Activated naive CD4-positive, alpha-beta T cell treated with anti-CD3 and anti-CD28 coated beads, Interleukin-2, amount 10 ng/mL, durations not matched to agents 7 days and 5 days (primary cell): ENCODE results near the gene MAGEC3.
"Not testable (repeated sequence)": the region's sequence is repeated elsewhere in the genome, so short reads cannot be mapped to it uniquely, and the experiment has no call there.

Source experiments
- CTCF ChIA-PET: fragments of 350-600 bp; sonication (Branson Sonifier 250); formaldehyde crosslinking; loops from one replicate; lab custom pipeline; 2021; ENCODE audit warnings: antibody characterized with exemption; lab: Charles Lee
- DNase-seq: peaks from one replicate; pipeline ENCODE4 v3.0.0-alpha.2; 2020
- H3K27ac Mint-ChIP-seq: one replicate; pipeline ENCODE4 v1.8.0; 2021; ENCODE audit warnings: mild to moderate bottlenecking, moderate library complexity, mixed read lengths
- H3K27me3 Mint-ChIP-seq: one replicate; pipeline ENCODE4 v1.8.0; 2021; ENCODE audit warnings: mild to moderate bottlenecking, mixed read lengths
- H3K36me3 Mint-ChIP-seq: one replicate; pipeline ENCODE4 v1.8.0; 2021; ENCODE audit warnings: mixed read lengths
- H3K4me1 Mint-ChIP-seq: one replicate; pipeline ENCODE4 v1.8.0; 2021; ENCODE audit warnings: mixed read lengths
- H3K4me3 Mint-ChIP-seq: one replicate; pipeline ENCODE4 v1.8.0; 2021; ENCODE audit warnings: mild to moderate bottlenecking, moderate library complexity, mixed read lengths
- H3K9me3 Mint-ChIP-seq: one replicate; pipeline ENCODE4 v1.8.0; 2021; ENCODE audit warnings: mixed read lengths

Gene MAGEC3, protein sequence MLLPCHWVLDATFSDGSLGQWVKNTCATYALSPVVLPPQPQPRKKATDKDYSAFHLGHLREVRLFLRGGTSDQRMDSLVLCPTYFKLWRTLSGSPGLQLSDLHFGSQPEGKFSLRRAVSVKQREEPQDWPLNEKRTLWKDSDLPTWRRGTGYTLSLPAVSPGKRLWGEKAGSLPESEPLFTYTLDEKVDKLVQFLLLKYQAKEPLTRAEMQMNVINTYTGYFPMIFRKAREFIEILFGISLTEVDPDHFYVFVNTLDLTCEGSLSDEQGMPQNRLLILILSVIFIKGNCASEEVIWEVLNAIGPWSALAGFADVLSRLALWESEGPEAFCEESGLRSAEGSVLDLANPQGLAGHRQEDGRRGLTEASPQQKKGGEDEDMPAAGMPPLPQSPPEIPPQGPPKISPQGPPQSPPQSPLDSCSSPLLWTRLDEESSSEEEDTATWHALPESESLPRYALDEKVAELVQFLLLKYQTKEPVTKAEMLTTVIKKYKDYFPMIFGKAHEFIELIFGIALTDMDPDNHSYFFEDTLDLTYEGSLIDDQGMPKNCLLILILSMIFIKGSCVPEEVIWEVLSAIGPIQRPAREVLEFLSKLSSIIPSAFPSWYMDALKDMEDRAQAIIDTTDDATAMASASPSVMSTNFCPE

DNA sequence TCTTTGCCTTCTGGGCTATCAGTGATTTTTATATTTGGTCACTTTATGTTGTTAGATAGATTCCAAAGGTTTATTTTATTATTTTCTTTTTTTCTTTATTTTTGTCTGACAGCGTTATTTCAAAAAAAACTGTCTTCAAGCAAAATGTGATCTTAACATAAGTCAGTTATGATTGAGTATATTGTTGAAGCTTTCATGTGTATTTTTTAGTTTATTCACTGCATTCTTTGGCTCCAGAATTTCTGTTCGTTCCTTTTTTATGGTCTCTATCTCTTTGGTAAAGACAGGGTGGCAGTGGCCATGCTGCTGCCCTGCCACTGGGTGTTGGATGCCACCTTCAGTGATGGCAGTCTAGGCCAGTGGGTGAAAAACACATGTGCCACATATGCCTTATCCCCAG is at the start of gene MAGEC3:
MAGEC3 (plus strand) TSS at position 301 of the 400 bp plus-strand sequence; CDS start at position 301, 0 bp downstream.
- Mint-ChIP-seq H3K27ac (no peak within 1 kb of the TSS), H3K36me3 (no peaks in the 10 kb centered on the region), H3K27me3 (no peaks in the 10 kb centered on the region), H3K4me1 (no peaks in the 10 kb centered on the region), H3K9me3 (peaks cover 2% of the 10 kb centered on the region), H3K4me3 (no peak within 1 kb of the TSS)
- DNase-seq = no peak
- CTCF ChIA-PET = no interaction called here

DNA sequence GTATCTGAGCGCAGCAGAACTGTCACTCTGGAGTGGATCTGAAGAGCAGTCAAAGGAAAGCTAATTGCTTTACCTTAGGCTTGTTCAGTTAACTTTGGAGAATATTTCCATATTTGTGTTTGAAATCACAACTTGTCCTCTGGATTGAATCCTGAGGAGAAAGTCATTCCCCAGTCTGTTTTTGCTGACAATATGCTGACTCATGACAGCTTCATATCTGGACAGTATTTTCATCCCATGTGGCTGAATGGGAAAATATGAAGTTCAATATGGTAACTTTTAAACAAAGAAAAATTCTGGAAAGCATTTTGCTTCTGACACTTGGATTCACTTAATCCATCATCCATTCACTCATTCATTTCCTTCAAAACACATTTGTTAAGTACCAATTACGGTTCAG is 46.3 kb upstream of the MAGEC3 start:
- H3K4me1 Mint-ChIP-seq = no peaks in the 10 kb centered on the region
- H3K4me3 Mint-ChIP-seq = no peak overlapping the region
- H3K27me3 Mint-ChIP-seq = no peaks in the 10 kb centered on the region
- DNase-seq = no peak
- no peaks in the 10 kb centered on the region for H3K36me3 Mint-ChIP-seq
- H3K27ac Mint-ChIP-seq = no peak overlapping the region
- no peaks in the 10 kb centered on the region for H3K9me3 Mint-ChIP-seq
- CTCF ChIA-PET = no interaction called here

DNA sequence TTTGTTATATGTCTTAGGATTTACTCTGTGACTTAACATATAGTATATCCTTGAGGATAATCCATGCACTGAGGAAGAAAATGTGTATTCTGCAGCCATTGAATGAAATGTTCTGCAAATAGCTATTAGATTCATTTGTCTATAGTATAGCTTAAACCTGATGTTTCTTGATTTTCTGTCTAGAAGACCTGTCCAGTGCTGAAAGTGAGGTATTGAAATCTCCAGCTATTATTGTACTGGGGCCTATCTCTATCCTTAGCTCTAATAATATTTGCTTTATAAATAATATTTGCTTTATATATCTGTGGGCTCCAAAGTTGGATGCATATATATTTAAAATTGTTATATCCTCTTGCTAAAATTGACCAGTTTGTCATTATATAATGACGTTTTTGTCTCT is 26.7 kb upstream of the MAGEC3 start:
- H3K36me3 Mint-ChIP-seq = no peaks in the 10 kb centered on the region
- CTCF ChIA-PET = no interaction called here
- no peak overlapping the region for H3K4me3 Mint-ChIP-seq
- no peaks in the 10 kb centered on the region for H3K27me3 Mint-ChIP-seq
- H3K9me3 Mint-ChIP-seq = peaks cover 1% of the 10 kb centered on the region
- H3K4me1 Mint-ChIP-seq = no peaks in the 10 kb centered on the region
- no peak for DNase-seq
- H3K27ac Mint-ChIP-seq = no peak overlapping the region

DNA sequence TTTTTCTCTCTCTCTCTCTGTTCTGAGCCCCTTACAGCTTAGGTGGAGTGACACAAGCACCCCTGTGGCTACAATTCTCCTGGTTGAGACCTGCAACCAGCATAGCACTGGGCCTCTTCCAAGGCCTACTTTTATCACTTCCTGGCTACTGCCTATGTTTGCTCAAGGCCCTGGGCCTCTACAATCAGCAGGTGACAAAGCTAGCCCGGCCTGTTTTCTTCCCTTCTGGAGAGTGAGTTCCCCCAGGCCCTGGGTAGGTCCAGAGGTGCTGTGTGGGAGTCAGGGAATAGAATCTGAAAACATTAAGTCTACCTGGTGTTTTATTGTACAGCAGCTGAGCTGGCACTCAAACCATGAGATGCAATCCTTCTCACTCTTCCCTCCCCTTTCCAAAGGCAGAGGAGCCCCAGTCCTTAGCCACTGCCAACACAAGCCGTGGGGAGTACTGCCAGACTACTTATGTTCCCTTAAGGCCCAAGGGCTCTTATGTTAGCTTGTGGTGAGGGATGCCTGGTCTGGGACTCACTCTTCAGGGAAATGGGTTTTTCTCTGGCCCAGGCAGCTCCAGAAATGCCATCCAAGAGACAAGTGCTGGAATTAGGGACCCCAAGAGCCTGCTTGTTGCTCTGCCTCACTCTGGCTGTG is 23.8 kb upstream of the MAGEC3 start:
- no peak overlapping the region for H3K27ac Mint-ChIP-seq

DNA sequence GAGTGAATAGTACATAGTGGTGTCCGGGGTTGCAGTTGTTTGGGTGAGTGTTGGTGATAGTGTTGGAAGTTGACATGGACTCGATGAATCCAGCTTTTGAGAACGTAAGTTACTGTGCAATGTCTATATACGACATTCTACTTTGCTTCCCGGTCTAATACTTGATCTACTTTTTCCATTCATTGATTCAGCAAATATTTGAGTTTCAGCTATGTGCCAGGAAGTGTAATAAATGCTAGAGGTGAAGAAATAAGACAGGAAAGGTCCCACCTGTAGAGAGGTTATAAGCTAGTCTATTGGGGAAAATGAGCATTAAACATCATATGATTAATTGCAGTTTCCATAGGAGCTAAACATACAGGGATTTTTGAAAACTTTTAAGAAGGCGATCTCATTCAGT is 22.2 kb upstream of the MAGEC3 start:
- Mint-ChIP-seq H3K9me3 (peaks cover 1% of the 10 kb centered on the region), H3K27me3 (no peaks in the 10 kb centered on the region), H3K4me3 (no peak overlapping the region), H3K36me3 (no peaks in the 10 kb centered on the region), H3K4me1 (no peaks in the 10 kb centered on the region), H3K27ac (no peak overlapping the region)
- no peak for DNase-seq
- CTCF ChIA-PET = no interaction called here

More for the DNA sequence above, 23.8 kb upstream of the MAGEC3 start:
- H3K36me3 Mint-ChIP-seq = no peaks in the 10 kb centered on the region
- no peaks in the 10 kb centered on the region for H3K4me1 Mint-ChIP-seq
- CTCF ChIA-PET = no interaction called here
- DNase-seq = no peak
- H3K4me3 Mint-ChIP-seq = no peak overlapping the region
- peaks cover 1% of the 10 kb centered on the region for H3K9me3 Mint-ChIP-seq
- no peaks in the 10 kb centered on the region for H3K27me3 Mint-ChIP-seq

DNA sequence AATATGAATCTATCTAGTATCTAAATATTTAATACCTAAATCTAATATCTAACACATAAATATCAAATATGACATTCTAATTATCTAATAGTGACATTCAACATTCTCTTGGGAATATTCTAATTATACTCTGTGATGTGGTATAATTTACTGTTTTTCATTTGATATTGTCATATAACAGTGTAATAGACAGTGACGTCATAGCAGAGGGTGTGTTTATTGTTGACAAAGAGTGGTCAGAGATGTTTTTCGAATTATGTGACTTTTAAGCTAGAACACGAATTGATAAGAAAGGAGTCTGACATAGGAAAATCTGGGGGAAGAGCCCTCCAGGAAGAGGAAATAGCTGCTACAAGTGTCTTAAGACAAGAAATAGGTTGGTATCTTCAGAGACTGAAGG is 5.9 kb upstream of the MAGEC3 start:
- peaks cover 2% of the 10 kb centered on the region for H3K9me3 Mint-ChIP-seq
- CTCF ChIA-PET = no interaction called here
- no peaks in the 10 kb centered on the region for H3K27me3 Mint-ChIP-seq
- DNase-seq = no peak
- no peak overlapping the region for H3K4me3 Mint-ChIP-seq
- no peaks in the 10 kb centered on the region for H3K4me1 Mint-ChIP-seq
- no peak overlapping the region for H3K27ac Mint-ChIP-seq
- no peaks in the 10 kb centered on the region for H3K36me3 Mint-ChIP-seq

DNA sequence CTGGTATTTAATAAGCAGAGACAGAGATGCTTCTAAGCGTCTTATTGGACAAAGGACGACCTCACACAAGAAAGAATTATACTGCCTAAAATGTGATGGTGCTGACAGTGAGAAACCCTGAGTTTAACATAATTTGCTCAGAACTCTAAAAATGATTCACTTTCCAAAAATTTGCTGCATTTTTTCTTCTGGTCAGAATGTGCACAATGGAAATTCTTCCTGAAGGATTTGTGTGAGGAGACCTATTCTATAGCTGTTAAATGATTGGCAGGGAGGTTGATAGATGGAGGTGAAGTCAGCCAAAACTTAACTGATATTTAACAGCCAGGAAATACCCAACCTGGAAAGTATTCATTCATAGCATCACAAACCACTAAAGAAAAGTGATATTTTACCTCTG is 1.7 kb downstream of the MAGEC3 start:
- no peak overlapping the region for H3K27ac Mint-ChIP-seq
- H3K4me3 Mint-ChIP-seq = no peak overlapping the region
- peaks cover 2% of the 10 kb centered on the region for H3K9me3 Mint-ChIP-seq
- no peaks in the 10 kb centered on the region for H3K36me3 Mint-ChIP-seq
- CTCF ChIA-PET = no interaction called here
- DNase-seq = no peak
- H3K4me1 Mint-ChIP-seq = no peaks in the 10 kb centered on the region
- H3K27me3 Mint-ChIP-seq = no peaks in the 10 kb centered on the region

DNA sequence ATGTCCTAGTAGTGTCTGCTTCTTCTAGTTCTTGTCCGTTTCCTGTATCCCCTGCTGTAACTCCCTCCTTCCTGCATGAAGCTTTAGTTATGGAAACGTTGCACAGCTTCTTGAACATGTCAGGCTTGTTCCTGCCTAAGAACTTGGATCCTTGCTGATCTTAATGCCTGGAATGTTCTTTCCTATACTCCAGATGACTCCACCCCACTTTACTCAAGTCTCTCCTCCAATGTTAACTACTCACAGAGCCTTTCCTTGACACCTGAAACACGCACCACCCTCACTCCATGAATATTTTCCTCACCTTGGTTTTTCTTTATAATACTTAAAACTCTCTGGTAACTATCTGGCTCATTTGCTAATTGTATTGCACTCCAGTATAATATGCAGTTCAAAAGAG is 19.4 kb downstream of the MAGEC3 start:
- H3K27ac Mint-ChIP-seq = no peak overlapping the region
- CTCF ChIA-PET = no interaction called here
- no peaks in the 10 kb centered on the region for H3K36me3 Mint-ChIP-seq
- no peaks in the 10 kb centered on the region for H3K4me1 Mint-ChIP-seq
- no peaks in the 10 kb centered on the region for H3K27me3 Mint-ChIP-seq
- no peak overlapping the region for H3K4me3 Mint-ChIP-seq
- no peak for DNase-seq
- H3K9me3 Mint-ChIP-seq = no peaks in the 10 kb centered on the region

DNA sequence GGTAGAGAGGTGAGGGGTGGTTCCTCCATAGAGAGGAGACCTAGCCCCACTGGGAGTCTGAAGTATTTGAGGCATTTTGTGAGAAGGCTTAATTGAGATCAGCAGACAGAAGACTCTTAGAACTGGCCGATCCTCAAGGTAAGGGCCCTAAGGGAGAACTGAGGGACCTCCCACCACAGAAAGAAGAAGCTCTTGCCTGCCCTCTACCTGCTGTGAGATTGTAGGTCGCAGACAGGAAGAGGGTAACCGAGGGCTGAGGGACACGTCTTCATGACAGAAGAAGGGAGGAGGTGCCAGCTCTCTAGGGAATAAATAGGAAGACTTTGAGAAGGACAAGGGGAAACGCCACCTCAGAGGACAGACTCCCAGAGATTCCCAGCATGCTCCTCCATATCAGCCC is 41.5 kb downstream of the MAGEC3 start:
- no peaks in the 10 kb centered on the region for H3K36me3 Mint-ChIP-seq
- H3K27ac Mint-ChIP-seq = no peak overlapping the region
- no peaks in the 10 kb centered on the region for H3K9me3 Mint-ChIP-seq
- H3K27me3 Mint-ChIP-seq = no peaks in the 10 kb centered on the region
- no peak overlapping the region for H3K4me3 Mint-ChIP-seq
- no peak for DNase-seq
- CTCF ChIA-PET = no interaction called here
- no peaks in the 10 kb centered on the region for H3K4me1 Mint-ChIP-seq

DNA sequence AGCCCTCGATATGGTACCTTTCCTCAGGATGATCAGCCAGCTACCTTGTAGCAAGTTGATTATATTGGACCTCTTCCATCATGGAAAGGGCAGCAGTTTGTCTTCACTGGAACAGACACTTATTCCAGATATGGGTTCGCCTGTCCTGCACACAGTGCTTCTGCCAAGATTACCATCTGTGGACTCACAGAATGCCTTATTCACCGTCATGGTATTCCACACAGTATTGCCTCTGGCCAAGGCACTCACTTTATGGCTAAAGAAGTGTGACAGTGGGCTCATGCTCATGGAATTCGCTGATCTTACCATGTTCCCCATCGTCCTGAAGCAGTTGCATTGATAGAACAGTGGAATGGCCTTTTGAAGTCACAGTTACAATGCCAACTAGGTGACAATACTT is 50.7 kb downstream of the MAGEC3 start:
- H3K27me3 Mint-ChIP-seq, CTCF ChIA-PET, H3K4me3 Mint-ChIP-seq: not testable (repeated sequence)

DNA sequence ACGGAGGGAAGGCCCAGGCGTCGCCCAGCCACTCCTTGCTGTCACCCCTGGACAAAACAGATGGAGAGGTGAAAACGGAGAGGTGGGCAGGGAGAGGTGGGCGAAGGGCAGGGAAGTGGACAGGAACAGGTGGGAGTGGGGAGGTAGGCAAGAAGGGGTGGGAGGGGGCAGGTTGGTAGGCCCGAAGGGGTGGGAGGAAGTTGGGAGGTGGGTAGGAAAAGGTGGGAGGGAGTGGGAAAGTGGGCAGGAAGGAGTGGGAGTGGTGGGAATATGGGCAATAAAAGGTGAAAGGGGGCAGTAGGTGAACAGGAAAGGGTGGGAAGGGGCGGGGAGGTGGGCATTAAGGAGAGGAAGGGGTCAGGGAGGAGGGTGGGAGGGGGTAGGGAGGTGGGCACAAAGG is 56.6 kb downstream of the MAGEC3 start:
- DNase-seq = no peak
- CTCF ChIA-PET = no interaction called here
- no peak overlapping the region for H3K27ac Mint-ChIP-seq
- no peaks in the 10 kb centered on the region for H3K27me3 Mint-ChIP-seq
- H3K36me3 Mint-ChIP-seq = no peaks in the 10 kb centered on the region
- H3K9me3 Mint-ChIP-seq = peaks cover 2% of the 10 kb centered on the region
- H3K4me1 Mint-ChIP-seq = no peaks in the 10 kb centered on the region
- H3K4me3 Mint-ChIP-seq = no peak overlapping the region

More for the DNA sequence above, 50.7 kb downstream of the MAGEC3 start:
- not testable (repeated sequence) for H3K36me3 Mint-ChIP-seq, H3K4me1 Mint-ChIP-seq, H3K27ac Mint-ChIP-seq, H3K9me3 Mint-ChIP-seq, DNase-seq

DNA sequence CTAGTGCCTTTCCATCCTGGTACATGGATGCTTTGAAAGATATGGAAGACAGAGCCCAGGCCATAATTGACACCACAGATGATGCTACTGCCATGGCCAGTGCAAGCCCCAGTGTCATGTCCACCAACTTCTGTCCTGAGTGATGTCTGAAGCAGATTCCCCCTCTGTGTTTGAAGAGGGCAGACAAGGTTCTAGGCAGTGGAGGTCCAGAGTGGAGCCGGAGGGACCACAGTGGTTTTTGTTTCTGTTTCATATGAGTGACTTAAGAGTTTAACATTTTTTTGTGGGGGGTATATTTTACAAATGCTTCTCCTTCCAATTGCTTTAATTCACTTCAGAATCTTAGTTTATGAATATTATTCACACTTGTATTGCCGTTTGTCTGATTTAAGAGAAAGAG is 59.6 kb downstream of the MAGEC3 start:
- H3K9me3 Mint-ChIP-seq = peaks cover 2% of the 10 kb centered on the region

DNA sequence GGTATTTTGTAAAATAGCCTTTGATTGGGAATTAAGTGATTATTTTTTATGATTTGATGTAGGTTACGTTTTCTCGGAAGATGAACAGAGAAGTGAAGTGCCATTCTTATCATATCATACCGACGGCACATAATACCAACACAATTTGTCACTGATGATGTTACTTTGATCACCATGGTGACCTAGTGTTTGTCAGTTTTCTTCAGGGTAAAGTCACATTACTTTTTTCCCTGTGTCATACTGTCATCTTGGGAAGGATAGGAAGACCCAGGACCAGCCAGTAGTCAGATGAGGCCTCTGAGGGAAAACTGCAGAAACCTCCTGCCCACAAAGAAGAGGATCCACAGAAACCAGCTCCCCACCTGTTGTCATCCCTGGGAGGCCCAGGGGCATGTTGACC is 64.2 kb downstream of the MAGEC3 start:
- no peaks in the 10 kb centered on the region for H3K27me3 Mint-ChIP-seq
- no peak for DNase-seq
- CTCF ChIA-PET = no interaction called here
- no peak overlapping the region for H3K4me3 Mint-ChIP-seq
- peaks cover 4% of the 10 kb centered on the region for H3K9me3 Mint-ChIP-seq
- no peaks in the 10 kb centered on the region for H3K36me3 Mint-ChIP-seq
- no peaks in the 10 kb centered on the region for H3K4me1 Mint-ChIP-seq
- H3K27ac Mint-ChIP-seq = no peak overlapping the region

More for the DNA sequence above, 59.6 kb downstream of the MAGEC3 start:
- H3K36me3 Mint-ChIP-seq = no peaks in the 10 kb centered on the region
- DNase-seq = no peak
- no peak overlapping the region for H3K4me3 Mint-ChIP-seq
- CTCF ChIA-PET = no interaction called here
- H3K27me3 Mint-ChIP-seq = no peaks in the 10 kb centered on the region
- H3K4me1 Mint-ChIP-seq = no peaks in the 10 kb centered on the region
- no peak overlapping the region for H3K27ac Mint-ChIP-seq

DNA sequence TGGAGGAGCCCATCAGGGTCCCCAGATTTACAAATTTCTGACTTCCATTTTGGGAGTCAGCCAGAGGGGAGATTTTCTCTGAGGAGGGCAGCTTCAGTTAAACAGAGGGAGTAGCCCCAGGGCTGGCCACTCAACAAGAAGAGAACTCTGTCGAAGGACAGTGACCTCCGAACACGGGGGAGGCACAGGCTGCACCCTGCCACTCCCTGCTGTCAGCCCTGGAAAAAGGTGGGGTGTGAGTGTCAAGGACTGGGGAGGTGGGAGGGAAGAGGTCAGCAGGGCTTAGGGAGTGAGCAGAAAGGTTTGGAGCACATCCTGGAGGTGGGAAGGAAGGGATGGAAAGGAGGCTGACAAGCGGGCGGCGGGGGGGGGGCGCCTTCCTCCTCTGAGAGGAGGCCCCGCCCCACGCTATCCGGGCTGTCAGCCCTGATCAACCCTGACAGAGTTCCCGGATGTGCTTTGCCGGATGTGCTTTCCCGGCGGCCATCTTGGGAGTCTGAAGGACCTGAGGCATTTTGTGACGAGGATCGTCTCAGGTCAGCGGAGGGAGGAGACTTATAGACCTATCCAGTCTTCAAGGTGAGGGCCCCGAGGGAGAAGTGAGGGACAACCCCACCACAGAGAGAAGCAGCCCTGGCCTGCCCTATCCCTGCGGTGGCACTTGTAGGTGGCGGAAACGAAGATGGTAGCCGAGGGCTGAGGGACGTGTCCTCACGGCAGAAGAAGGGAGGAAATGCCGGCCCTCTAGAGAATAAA is 65.5 kb downstream of the MAGEC3 start, which contains the start of gene MAGEC1:
MAGEC1 (plus strand) TSS at position 495 of the 756 bp plus-strand sequence. CDS start 1,179 bp downstream, outside the sequence.
- Mint-ChIP-seq H3K4me3 (no peak within 1 kb of the TSS), H3K27ac (no peak within 1 kb of the TSS)
- CTCF ChIA-PET = no interaction called here

More for the DNA sequence above, 65.5 kb downstream of the MAGEC3 start, which contains the start of gene MAGEC1:
- peaks cover 4% of the 10 kb centered on the region for H3K9me3 Mint-ChIP-seq
- H3K27me3 Mint-ChIP-seq = no peaks in the 10 kb centered on the region
- DNase-seq = no peak
- no peaks in the 10 kb centered on the region for H3K36me3 Mint-ChIP-seq
- H3K4me1 Mint-ChIP-seq = no peaks in the 10 kb centered on the region
